K562 (cell line): ENCODE data around the gene TMEM185B. TPM values are rescaled to one million over a fixed set of nuclear protein-coding genes. Genes with fewer than 3 reads are reported as not detected.

Source experiments
- ATF1 ChIP-seq, 2 experiments: fragments of 450-650 bp in 1 of 2; IDR thresholded peaks; 2 replicates each; pipeline ENCODE4 v1.6.1; 2016; ENCODE audit warnings: missing compliant biosample characterization in 1 of 2, missing genetic modification characterization in 1 of 2
- CEBPB ChIP-seq: fragments of 450-650 bp; IDR thresholded peaks from 2 replicates; pipeline ENCODE4 v1.6.1; 2016; ENCODE audit warnings: missing genetic modification characterization, missing compliant biosample characterization
- CEBPG ChIP-seq, 3 experiments: fragments of 200-800 bp in 1 of 3; sonication (Bioruptor generic) in 1 of 3; sonication (generic) in 1 of 3; formaldehyde crosslinking in 1 of 3; IDR thresholded peaks in 2 of 3; conservative IDR thresholded peaks in 1 of 3; 2 replicates each; pipeline versions ENCODE4 v1.6.1 to v1.8.0; 2016 to 2022; ENCODE audit warnings: missing compliant biosample characterization in 2 of 3, missing genetic modification characterization in 2 of 3, mild to moderate bottlenecking in 1 of 3, missing genetic modification reagents in 1 of 3
- EZH2 ChIP-seq: IDR thresholded peaks from 2 replicates; pipeline ENCODE4 v1.6.1; 2012; ENCODE audit warnings: low read depth, mild to moderate bottlenecking, inconsistent platforms, low read length, borderline replicate concordance
- NCOR1 ChIP-seq: fragments of 450-650 bp; IDR thresholded peaks from 2 replicates; pipeline ENCODE4 v1.6.1; 2016; ENCODE audit warnings: mild to moderate bottlenecking, moderate library complexity
- NEUROD1 ChIP-seq: fragments of 150-350 bp; IDR thresholded peaks from 2 replicates; pipeline ENCODE4 v1.6.1; 2014; ENCODE audit warnings: borderline replicate concordance, low read length, low read depth; ENCODE audit not compliant: partially characterized antibody
- RCOR1 ChIP-seq, 2 experiments: IDR thresholded peaks; 2 replicates each; pipeline ENCODE4 v1.6.1; 2012; ENCODE audit warnings: low read depth in 2 of 2, low read length in 2 of 2, borderline replicate concordance in 1 of 2, improper control_type of control experiment in 1 of 2
- TAF9B ChIP-seq: fragments of 450-650 bp; IDR thresholded peaks from 2 replicates; pipeline ENCODE4 v1.6.1; 2018; ENCODE audit warnings: mild to moderate bottlenecking; ENCODE audit not compliant: partially characterized antibody
- TCF7L2 ChIP-seq: fragments of 150-350 bp; IDR thresholded peaks from 2 replicates; pipeline ENCODE4 v1.6.1; 2016; ENCODE audit warnings: low read depth, mild to moderate bottlenecking, low read length, moderate library complexity
- TSC22D4 ChIP-seq: fragments of 450-650 bp; IDR thresholded peaks from 2 replicates; pipeline ENCODE4 v1.6.1; 2016; ENCODE audit warnings: missing genetic modification characterization, missing biosample characterization, control low read depth
- ZNF263 ChIP-seq: sonication (generic); formaldehyde crosslinking; IDR thresholded peaks from 2 replicates; pipeline ENCODE4 v1.8.0; 2022; ENCODE audit warnings: mild to moderate bottlenecking, missing genetic modification reagents, borderline replicate concordance
- ZNF324 ChIP-seq: fragments of 250-450 bp; sonication (Bioruptor Pico); IDR thresholded peaks from 2 replicates; pipeline ENCODE4 v1.4.0; 2020; ENCODE audit warnings: mild to moderate bottlenecking
- ZNF57 ChIP-seq: fragments of 450-650 bp; formaldehyde crosslinking; IDR thresholded peaks from 2 replicates; pipeline ENCODE4 v1.4.0; 2020; ENCODE audit warnings: mild to moderate bottlenecking, moderate library complexity
- ZNF695 ChIP-seq: fragments of 450-650 bp; formaldehyde crosslinking; IDR thresholded peaks from 2 replicates; pipeline ENCODE4 v1.4.0; 2020; ENCODE audit warnings: mild to moderate bottlenecking, moderate library complexity
- ZNF785 ChIP-seq: fragments of 250-450 bp; sonication (Bioruptor Pico); IDR thresholded peaks from 2 replicates; pipeline ENCODE4 v1.4.0; 2020; ENCODE audit warnings: mild to moderate bottlenecking
- polyA plus RNA-seq, 8 experiments: library from polyadenylated mRNA; depleted of rRNA in 4 of 8; stranded (reverse) in 5 of 8; unstranded in 3 of 8; fragments of >200 nt; fragmentation: Nextera tagmentation in 2 of 8; fragmentation: Illumina TruSeq in 1 of 8; extraction: Ambion mirVana in 2 of 8; extraction: Trizol in 1 of 8; gene quantifications; 2 replicates each; pipeline versions ENCODE4 v1.2.1 to v1.2.3, GENCODE V29; 2011 to 2014; ENCODE audit warnings: inconsistent platforms in 1 of 8, missing spikeins in 1 of 8
- total RNA-seq, 7 experiments: library from RNA; depleted of rRNA in 6 of 7; stranded (reverse); fragments of >200 nt in 6 of 7; fragmentation: Illumina TruSeq in 2 of 7; extraction: Trizol in 2 of 7; gene quantifications; 2 replicates each; pipeline versions ENCODE4 v1.2.1 to v1.2.3, GENCODE V29; 2011 to 2021; ENCODE audit warnings: low replicate concordance in 1 of 7
- TF ChIP-seq, protein P1 (sequence below): IDR thresholded peaks from 3 replicates; pipeline ENCODE4 v1.6.1; 2011; ENCODE audit warnings: borderline replicate concordance, mild to moderate bottlenecking, moderate library complexity; ENCODE audit not compliant: insufficient read length; ENCODE audit errors: extremely low read depth
- TF ChIP-seq, protein P2 (sequence below), 2 experiments: fragments of 450-650 bp in 1 of 2; sonication (generic) in 1 of 2; formaldehyde crosslinking in 1 of 2; IDR thresholded peaks in 1 of 2; conservative IDR thresholded peaks in 1 of 2; 2 replicates each; pipeline versions ENCODE4 v1.6.1 to v1.8.1; 2016 to 2023; ENCODE audit warnings: mild to moderate bottlenecking in 2 of 2, moderate library complexity in 2 of 2, inconsistent platforms in 1 of 2, missing genetic modification reagents in 1 of 2
- TF ChIP-seq, protein P3 (sequence below), 2 experiments: IDR thresholded peaks; 2 replicates each; pipeline ENCODE4 v1.6.1; 2011; ENCODE audit warnings: borderline replicate concordance in 1 of 2, control low read depth in 1 of 2, low read depth in 1 of 2, low read length in 1 of 2, mild to moderate bottlenecking in 1 of 2, mixed read lengths in 1 of 2, moderate library complexity in 1 of 2; ENCODE audit not compliant: insufficient read depth in 1 of 2, insufficient read length in 1 of 2, poor library complexity in 1 of 2, severe bottlenecking in 1 of 2; ENCODE audit errors: extremely low read depth in 1 of 2
- TF ChIP-seq, protein P4 (sequence below), 2 experiments: fragments of 450-650 bp; conservative IDR thresholded peaks; 2 replicates each; pipeline ENCODE4 v1.6.1; 2017; ENCODE audit warnings: mild to moderate bottlenecking in 2 of 2, moderate library complexity in 2 of 2

Gene TMEM185B
- total and polyA plus RNA-seq, 9 of the 15 experiments (the other 6 are each of a cell fraction or from before 2014, with no cell fraction given), result 2.9 to 28.2 (median 11.5) TPM

DNA sequence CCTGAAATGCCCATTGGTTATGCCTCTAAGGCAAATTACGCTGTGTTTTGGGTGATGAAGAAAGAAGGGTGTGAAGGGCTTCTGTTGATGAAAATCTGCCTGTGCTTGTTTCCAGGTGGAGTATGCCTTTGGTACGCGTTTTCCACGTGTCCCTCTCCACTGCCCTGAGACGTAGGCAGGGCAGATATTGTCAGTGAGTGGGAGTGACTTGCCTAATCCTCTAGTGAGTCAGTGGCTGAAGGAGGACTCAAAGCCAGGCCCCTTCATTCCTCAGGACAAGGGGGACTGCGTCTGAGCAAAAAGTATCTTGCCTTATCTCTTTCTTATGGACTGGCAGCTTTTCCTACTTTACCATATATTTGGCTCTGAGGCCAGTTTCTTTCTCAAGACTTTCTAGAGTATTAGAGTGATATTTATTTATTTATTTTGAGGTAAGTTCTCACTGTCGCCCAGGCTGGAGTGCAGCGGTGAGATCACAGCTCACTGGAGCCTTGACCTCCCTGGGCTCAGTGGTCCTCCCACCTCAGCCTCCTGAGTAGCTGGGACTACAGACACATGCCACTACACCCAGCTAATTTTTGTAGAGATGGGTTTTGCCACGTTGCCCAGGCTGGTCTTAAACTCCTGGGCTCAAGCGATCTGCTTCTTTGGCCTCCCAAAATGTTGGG lies 39.7 kb upstream of the TMEM185B start (continued):
- TF ChIP-seq, protein P1, sequence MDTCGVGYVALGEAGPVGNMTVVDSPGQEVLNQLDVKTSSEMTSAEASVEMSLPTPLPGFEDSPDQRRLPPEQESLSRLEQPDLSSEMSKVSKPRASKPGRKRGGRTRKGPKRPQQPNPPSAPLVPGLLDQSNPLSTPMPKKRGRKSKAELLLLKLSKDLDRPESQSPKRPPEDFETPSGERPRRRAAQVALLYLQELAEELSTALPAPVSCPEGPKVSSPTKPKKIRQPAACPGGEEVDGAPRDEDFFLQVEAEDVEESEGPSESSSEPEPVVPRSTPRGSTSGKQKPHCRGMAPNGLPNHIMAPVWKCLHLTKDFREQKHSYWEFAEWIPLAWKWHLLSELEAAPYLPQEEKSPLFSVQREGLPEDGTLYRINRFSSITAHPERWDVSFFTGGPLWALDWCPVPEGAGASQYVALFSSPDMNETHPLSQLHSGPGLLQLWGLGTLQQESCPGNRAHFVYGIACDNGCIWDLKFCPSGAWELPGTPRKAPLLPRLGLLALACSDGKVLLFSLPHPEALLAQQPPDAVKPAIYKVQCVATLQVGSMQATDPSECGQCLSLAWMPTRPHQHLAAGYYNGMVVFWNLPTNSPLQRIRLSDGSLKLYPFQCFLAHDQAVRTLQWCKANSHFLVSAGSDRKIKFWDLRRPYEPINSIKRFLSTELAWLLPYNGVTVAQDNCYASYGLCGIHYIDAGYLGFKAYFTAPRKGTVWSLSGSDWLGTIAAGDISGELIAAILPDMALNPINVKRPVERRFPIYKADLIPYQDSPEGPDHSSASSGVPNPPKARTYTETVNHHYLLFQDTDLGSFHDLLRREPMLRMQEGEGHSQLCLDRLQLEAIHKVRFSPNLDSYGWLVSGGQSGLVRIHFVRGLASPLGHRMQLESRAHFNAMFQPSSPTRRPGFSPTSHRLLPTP, result no peak
- TF ChIP-seq TSC22D4 (tag) (no peak), ZNF695 (CRISPR knock-in tag) (no peak), CEBPB (tag) (peak; percentile 70), TCF7L2 (no peak), ZNF263 (CRISPR knock-in tag) (peak; percentile 81), NCOR1 (no peak), ZNF785 (CRISPR knock-in tag) (no peak), ZNF57 (CRISPR knock-in tag) (no peak), EZH2 (no peak), TAF9B (no peak), RCOR1 (IDR thresholded peaks at IDR 0.05; ENCODE audit: borderline replicate concordance in 1 of 2, low read depth in 2 of 2, low read length in 2 of 2) (peak in 1 of 2 experiments; percentile 31; a peak in 1 of 4 replicates), CEBPG (CRISPR knock-in tag; IDR thresholded peaks at IDR 0.05) (no peak), CEBPG (tag; conservative IDR thresholded peaks at IDR 0.05 in 1 of 2, IDR thresholded peaks at IDR 0.05 in 1 of 2) (peak; percentile 45 to 60; a peak in 3 of 4 replicates), NEUROD1 (no peak), ATF1 (CRISPR knock-in tag; IDR thresholded peaks at IDR 0.05) (no peak), ATF1 (tag; IDR thresholded peaks at IDR 0.05) (peak; percentile 73), ZNF324 (no peak)
- TF ChIP-seq, protein P2, sequence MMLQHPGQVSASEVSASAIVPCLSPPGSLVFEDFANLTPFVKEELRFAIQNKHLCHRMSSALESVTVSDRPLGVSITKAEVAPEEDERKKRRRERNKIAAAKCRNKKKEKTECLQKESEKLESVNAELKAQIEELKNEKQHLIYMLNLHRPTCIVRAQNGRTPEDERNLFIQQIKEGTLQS (IDR thresholded peaks at IDR 0.05), result peak; percentile 64
- TF ChIP-seq, protein P2 (CRISPR knock-in tag; conservative IDR thresholded peaks at IDR 0.05), result no peak
- TF ChIP-seq, protein P3, sequence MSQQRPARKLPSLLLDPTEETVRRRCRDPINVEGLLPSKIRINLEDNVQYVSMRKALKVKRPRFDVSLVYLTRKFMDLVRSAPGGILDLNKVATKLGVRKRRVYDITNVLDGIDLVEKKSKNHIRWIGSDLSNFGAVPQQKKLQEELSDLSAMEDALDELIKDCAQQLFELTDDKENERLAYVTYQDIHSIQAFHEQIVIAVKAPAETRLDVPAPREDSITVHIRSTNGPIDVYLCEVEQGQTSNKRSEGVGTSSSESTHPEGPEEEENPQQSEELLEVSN (IDR thresholded peaks at IDR 0.05; ENCODE audit: borderline replicate concordance in 1 of 2, extremely low read depth in 1 of 2, insufficient read depth in 1 of 2, insufficient read length in 1 of 2, low read depth in 1 of 2, low read length in 1 of 2, poor library complexity in 1 of 2, severe bottlenecking in 1 of 2), result peak; percentile 19 to 39
- TF ChIP-seq, protein P4, sequence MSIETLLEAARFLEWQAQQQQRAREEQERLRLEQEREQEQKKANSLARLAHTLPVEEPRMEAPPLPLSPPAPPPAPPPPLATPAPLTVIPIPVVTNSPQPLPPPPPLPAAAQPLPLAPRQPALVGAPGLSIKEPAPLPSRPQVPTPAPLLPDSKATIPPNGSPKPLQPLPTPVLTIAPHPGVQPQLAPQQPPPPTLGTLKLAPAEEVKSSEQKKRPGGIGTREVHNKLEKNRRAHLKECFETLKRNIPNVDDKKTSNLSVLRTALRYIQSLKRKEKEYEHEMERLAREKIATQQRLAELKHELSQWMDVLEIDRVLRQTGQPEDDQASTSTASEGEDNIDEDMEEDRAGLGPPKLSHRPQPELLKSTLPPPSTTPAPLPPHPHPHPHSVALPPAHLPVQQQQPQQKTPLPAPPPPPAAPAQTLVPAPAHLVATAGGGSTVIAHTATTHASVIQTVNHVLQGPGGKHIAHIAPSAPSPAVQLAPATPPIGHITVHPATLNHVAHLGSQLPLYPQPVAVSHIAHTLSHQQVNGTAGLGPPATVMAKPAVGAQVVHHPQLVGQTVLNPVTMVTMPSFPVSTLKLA (conservative IDR thresholded peaks at IDR 0.05), result peak; percentile 52 to 81
